ENCODE data around the gene F2RL2. TPM values are rescaled to one million over a fixed set of nuclear protein-coding genes. Genes with fewer than 3 reads are reported as not detected.

The F2RL2 gene
- total RNA-seq, 1 experiment from 2014 or later = not detected

GRCh38 chr5:76652809-76653414 lies 29.7 kb upstream of the F2RL2 start:
- Histone ChIP-seq H3K56ac (ENCODE audit: insufficient read length, low read depth, low read length) (no peak overlapping the region), H3K9ac (ENCODE audit: extremely low read depth, insufficient read length, low read length) (no peak overlapping the region), H4K8ac (replicated peaks; ENCODE audit: insufficient read length, low read depth, low read length) (no peak overlapping the region), H3K79me2 (ENCODE audit: insufficient read depth, low read length) (no peaks in the 10 kb centered on the region), H3K23me2 (ENCODE audit: insufficient read length, low read depth, low read length, poor library complexity, severe bottlenecking) (no peaks in the 10 kb centered on the region), H3K4ac (ENCODE audit: low read depth, low read length) (no peak overlapping the region), H2AK5ac (ENCODE audit: insufficient read length, low read length) (no peak overlapping the region), H2BK12ac (ENCODE audit: insufficient read length, low read depth, low read length) (no peak overlapping the region), H3K4me1 (ENCODE audit: insufficient read depth, low read length) (no peaks in the 10 kb centered on the region), H2BK20ac (ENCODE audit: low read depth, low read length, poor library complexity, severe bottlenecking) (no peak overlapping the region), H4K91ac (ENCODE audit: insufficient read length, low read depth, low read length) (no peak overlapping the region), H3K4me2 (ENCODE audit: insufficient read depth, insufficient read length, low read length) (no peak overlapping the region), H2BK120ac (ENCODE audit: low read depth, low read length, poor library complexity, severe bottlenecking) (no peak overlapping the region), H2AFZ (ENCODE audit: low read length) (no peak overlapping the region), H2BK15ac (ENCODE audit: low read depth, low read length) (no peak overlapping the region), H3K23ac (ENCODE audit: insufficient read length, low read depth, low read length) (no peak overlapping the region), H3K79me1 (ENCODE audit: insufficient read depth, low read depth, low read length, poor library complexity, severe bottlenecking) (no peaks in the 10 kb centered on the region), H4K20me1 (ENCODE audit: control insufficient read depth, insufficient read depth, insufficient read length) (no peaks in the 10 kb centered on the region), H3K9me3 (ENCODE audit: control insufficient read depth, low read depth, low read length) (no peaks in the 10 kb centered on the region), H3K18ac (ENCODE audit: insufficient read length, low read depth, low read length) (no peak overlapping the region), H4K5ac (ENCODE audit: insufficient read length, low read depth, low read length) (no peak overlapping the region), H3T11ph (ENCODE audit: low read length) (no peak overlapping the region), H2BK5ac (ENCODE audit: insufficient read length, low read length) (no peak overlapping the region), H3K14ac (ENCODE audit: insufficient read depth, low read length) (no peak overlapping the region), H3K27ac (ENCODE audit: insufficient read length, low read depth, low read length) (no peak overlapping the region), H3K27me3 (ENCODE audit: insufficient read depth, low read length) (no peaks in the 10 kb centered on the region; the same call in 1 of the 2 replicates)
- WGBS (ENCODE audit: extremely low coverage, insufficient read length, low lambda C conversion rate) = no CpG with 5 or more reads among the region's 3 CpGs
- no peaks in the 10 kb centered on the region; the same call in 1 of the 2 replicates for H3K27me3 Mint-ChIP-seq (ENCODE audit: low read depth)
- H3K4me1 Mint-ChIP-seq = no peaks in the 10 kb centered on the region
- H3K4me3 Mint-ChIP-seq = no peak overlapping the region
- H3K9me3 Mint-ChIP-seq = peaks cover 10 to 15% of the 10 kb centered on the region in 2 experiments
- H3K36me3 Mint-ChIP-seq (ENCODE audit: insufficient read depth in 1 of 3, low read depth in 3 of 3) = peaks cover 17 to 19% (median 18%) of the 10 kb centered on the region in 3 experiments
- no peak for DNase-seq
- TF ChIP-seq CTCF (conservative IDR thresholded peaks at IDR 0.05) = no peak
- no peak overlapping the region for H3K27ac Mint-ChIP-seq

Data from H9 (cell line).